Psoas muscle (tissue), 8 donors: ENCODE measurements around the gene RAB40AL. TPM values are rescaled to one million over a fixed set of nuclear protein-coding genes. Genes with fewer than 3 reads are reported as not detected.
A peak's percentile ranks its signal among the peaks of the same experiment; 100 is the strongest.
"Not testable (repeated sequence)": the region's sequence is repeated elsewhere in the genome, so short reads cannot be mapped to it uniquely, and the experiment has no call there.

Experiments
- ATAC-seq, 4 donors: fragments of 200-7000 bp; cut with Tn5 transposase; one replicate each; pipeline ENCODE4 v1.9.1; 2020; ENCODE audit warnings: moderate library complexity in 3 of 4, mild to moderate bottlenecking in 2 of 4
- DNase-seq, 2 donors: peaks; one replicate each; pipeline ENCODE4 v3.0.0-alpha.2; 2020
- H3K27ac ChIP-seq: fragments of 200-600 bp; one replicate; pipeline ENCODE4 v1.8.0; 2022
- H3K27me3 ChIP-seq, 3 donors: fragments of 200-600 bp in 1 of 3; one replicate each; pipeline versions ENCODE4 v1.6.1 to v1.8.0; 2013 to 2022; ENCODE audit warnings: low read length in 2 of 3, mild to moderate bottlenecking in 2 of 3, moderate library complexity in 1 of 3; ENCODE audit not compliant: insufficient read depth in 3 of 3
- H3K36me3 ChIP-seq, 2 donors: fragments of 200-600 bp in 1 of 2; one replicate each; pipeline versions ENCODE4 v1.6.1 to v1.8.0; 2013 to 2022; ENCODE audit warnings: low read depth in 1 of 2, mild to moderate bottlenecking in 1 of 2, moderate library complexity in 1 of 2; ENCODE audit not compliant: insufficient read depth in 1 of 2
- H3K4me1 ChIP-seq: fragments of 200-600 bp; one replicate; pipeline ENCODE4 v1.8.0; 2022
- H3K4me3 ChIP-seq: fragments of 200-600 bp; one replicate; pipeline ENCODE4 v1.8.0; 2022; ENCODE audit warnings: mild to moderate bottlenecking
- H3K9me3 ChIP-seq: fragments of 200-600 bp; one replicate; pipeline ENCODE4 v1.8.0; 2022
- WGBS, 3 donors: extraction: QIAGEN DNeasy Blood & Tissue Kit; methylation state at CpG; one replicate each; pipeline versions ENCODE4 v1.1.6 to v1.1.7; 2013; 5-methylcytosine and 5-hydroxymethylcytosine counted together
- intact Hi-C, 2 donors: fragments of 100-400 bp; cut with DNase I; formaldehyde crosslinking; loops; one replicate each; pipeline versions ENCODE4 v1.11.0 to v1.14.2; 2022
- long read RNA-seq, 2 donors: library from polyadenylated mRNA; unstranded; transcript quantifications; one replicate each; pipeline ENCODE4 v2.0.0, GENCODE V29; 2021
- polyA plus RNA-seq, 3 donors: library from polyadenylated mRNA; stranded (reverse); fragments of 200-250 nt; gene quantifications; one replicate each; pipeline ENCODE4 v1.2.3, GENCODE V29; 2013
- total RNA-seq, 4 donors: library from RNA; stranded (reverse); fragmentation: NEBNext Ultra II Directional in 2 of 4; extraction: Animal tissue kit (Norgen Biotek cat#: 25700) in 2 of 4; gene quantifications; one replicate each; pipeline versions ENCODE4 v1.2.1 to v1.2.4, GENCODE V29; 2021 to 2023
- TF ChIP-seq, protein P1 (sequence below): fragments of 200-600 bp; IDR thresholded peaks from one replicate; pipeline ENCODE4 v1.8.0; 2022; ENCODE audit warnings: antibody characterized with exemption
- donor health status: healthy with polysubstance abuse.
- donor health status: DM: no; HTN: no; CAD: no; lungs with moderate emphysema.
- donor health status: Bipolar disorder and iron deficiency.
- donor health status: healthy.
- donor health status: DM: yes; HTN: yes; CAD: no.
- donor health status: DM: no; HTN: no; CAD: no.
- donor health status: DM: no; HTN: no; CAD: no.
- donor health status: DM: yes; HTN: yes; CAD: no.

RAB40AL gene, protein sequence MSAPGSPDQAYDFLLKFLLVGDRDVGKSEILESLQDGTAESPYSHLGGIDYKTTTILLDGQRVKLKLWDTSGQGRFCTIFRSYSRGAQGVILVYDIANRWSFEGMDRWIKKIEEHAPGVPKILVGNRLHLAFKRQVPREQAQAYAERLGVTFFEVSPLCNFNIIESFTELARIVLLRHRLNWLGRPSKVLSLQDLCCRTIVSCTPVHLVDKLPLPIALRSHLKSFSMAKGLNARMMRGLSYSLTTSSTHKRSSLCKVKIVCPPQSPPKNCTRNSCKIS
- total RNA-seq (not detected), polyA plus RNA-seq (under 1 TPM in 1 of 3 donors, not detected in 2; 0.04 TPM)
- long read RNA-seq, donor 1, result 0 reads
- long read RNA-seq, donor 2, result 0 reads

DNA sequence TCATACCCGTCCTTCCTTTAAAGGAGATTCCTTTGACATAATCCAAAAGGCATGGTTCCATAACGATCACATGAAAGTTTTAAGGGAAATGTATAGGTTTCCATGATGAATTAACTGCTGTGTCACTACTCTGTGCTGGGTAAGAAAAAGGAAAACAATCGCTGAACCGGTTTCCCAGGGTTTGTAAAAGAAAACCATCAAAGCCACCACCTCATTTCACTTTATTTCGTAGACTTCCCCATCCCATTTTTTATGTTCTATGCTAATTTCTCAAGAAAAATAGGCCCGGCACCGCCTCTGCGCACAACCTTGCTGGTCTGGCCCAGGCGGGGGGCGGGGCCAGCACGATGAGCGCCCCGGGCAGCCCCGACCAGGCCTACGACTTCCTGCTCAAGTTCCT is at the start of gene RAB40AL:
Gene RAB40AL, plus strand, starts transcription at position 301 of the 400 bp plus-strand sequence. Its CDS starts 47 bp downstream, at position 348.
- H3K4me3 ChIP-seq, intact Hi-C loops, H3K4me1 ChIP-seq, H3K27me3 ChIP-seq, ATAC-seq, H3K27ac ChIP-seq, H3K9me3 ChIP-seq, H3K36me3 ChIP-seq, DNase-seq: not testable (repeated sequence)
- WGBS, 3 donors, result 70 to 95% (median 94%) methylated on average over 14 to 15 of the region's 15 CpGs

DNA sequence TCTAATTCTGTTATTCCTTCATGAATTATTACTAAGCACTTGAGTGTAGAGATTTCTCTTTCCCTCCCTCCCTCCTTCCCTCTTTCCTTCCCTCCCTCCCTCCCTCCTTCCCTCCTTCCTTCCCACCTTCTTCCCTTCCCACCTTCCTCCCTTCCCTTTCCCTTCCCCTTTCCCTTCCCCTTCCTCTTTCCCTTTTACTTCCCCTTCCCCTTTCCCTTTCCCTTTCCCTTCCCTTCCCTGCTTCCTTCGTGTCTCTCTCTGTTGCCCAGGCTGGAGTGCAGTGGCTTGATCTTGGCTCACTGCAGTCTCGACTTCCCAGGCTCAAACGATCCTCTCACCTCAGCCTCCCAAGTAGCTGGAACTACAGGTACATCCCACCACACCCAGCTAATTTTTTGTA is 49.4 kb upstream of the RAB40AL start:
- DNase-seq (no peak), ATAC-seq (no peak)
- Histone ChIP-seq H3K9me3 (no peaks in the 10 kb centered on the region), H3K4me1 (no peaks in the 10 kb centered on the region), H3K27ac (no peak overlapping the region), H3K36me3 (peaks cover 0 to 4% of the 10 kb centered on the region in 2 donors), H3K4me3 (no peak overlapping the region), H3K27me3 (peaks cover 0 to 8% (median 0%) of the 10 kb centered on the region in 3 donors)
- intact Hi-C loops, result no loop called here
- TF ChIP-seq, protein P1, sequence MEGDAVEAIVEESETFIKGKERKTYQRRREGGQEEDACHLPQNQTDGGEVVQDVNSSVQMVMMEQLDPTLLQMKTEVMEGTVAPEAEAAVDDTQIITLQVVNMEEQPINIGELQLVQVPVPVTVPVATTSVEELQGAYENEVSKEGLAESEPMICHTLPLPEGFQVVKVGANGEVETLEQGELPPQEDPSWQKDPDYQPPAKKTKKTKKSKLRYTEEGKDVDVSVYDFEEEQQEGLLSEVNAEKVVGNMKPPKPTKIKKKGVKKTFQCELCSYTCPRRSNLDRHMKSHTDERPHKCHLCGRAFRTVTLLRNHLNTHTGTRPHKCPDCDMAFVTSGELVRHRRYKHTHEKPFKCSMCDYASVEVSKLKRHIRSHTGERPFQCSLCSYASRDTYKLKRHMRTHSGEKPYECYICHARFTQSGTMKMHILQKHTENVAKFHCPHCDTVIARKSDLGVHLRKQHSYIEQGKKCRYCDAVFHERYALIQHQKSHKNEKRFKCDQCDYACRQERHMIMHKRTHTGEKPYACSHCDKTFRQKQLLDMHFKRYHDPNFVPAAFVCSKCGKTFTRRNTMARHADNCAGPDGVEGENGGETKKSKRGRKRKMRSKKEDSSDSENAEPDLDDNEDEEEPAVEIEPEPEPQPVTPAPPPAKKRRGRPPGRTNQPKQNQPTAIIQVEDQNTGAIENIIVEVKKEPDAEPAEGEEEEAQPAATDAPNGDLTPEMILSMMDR, result no peak
- WGBS, 3 donors, result 61 to 95% (median 91%) methylated on average over 3 of the region's 3 CpGs

DNA sequence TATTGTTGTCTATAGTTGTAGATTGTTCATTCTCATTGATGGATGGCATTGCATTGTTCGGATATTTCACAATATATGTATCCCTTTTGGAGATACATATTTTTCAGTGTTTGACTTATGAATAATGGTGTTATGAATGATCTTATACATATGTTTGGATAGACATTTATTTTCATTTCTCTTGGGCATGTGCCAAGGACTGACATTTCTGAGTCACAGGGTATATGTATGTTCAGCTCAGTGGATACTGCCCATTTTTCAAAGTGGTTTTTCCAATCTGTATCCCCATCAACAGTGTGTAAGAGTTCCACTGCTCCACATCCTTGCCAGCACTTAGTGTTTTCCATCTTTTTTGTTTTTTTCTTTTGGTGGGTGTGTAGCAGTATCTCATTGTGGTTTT is 45.0 kb upstream of the RAB40AL start:
- WGBS, 3 donors, result 75 to 100% (median 94%) methylated on average over 1 of the region's 1 CpG
- H3K27ac ChIP-seq, result no peak overlapping the region
- TF ChIP-seq, protein P1, result no peak
- H3K9me3 ChIP-seq, result no peaks in the 10 kb centered on the region
- intact Hi-C loops, result no loop called here
- H3K36me3 ChIP-seq, result peaks cover 0 to 4% of the 10 kb centered on the region in 2 donors
- DNase-seq, result no peak
- H3K4me3 ChIP-seq, result no peak overlapping the region
- no peaks in the 10 kb centered on the region for H3K4me1 ChIP-seq
- no peak for ATAC-seq
- peaks cover 0 to 8% (median 0%) of the 10 kb centered on the region in 3 donors for H3K27me3 ChIP-seq

DNA sequence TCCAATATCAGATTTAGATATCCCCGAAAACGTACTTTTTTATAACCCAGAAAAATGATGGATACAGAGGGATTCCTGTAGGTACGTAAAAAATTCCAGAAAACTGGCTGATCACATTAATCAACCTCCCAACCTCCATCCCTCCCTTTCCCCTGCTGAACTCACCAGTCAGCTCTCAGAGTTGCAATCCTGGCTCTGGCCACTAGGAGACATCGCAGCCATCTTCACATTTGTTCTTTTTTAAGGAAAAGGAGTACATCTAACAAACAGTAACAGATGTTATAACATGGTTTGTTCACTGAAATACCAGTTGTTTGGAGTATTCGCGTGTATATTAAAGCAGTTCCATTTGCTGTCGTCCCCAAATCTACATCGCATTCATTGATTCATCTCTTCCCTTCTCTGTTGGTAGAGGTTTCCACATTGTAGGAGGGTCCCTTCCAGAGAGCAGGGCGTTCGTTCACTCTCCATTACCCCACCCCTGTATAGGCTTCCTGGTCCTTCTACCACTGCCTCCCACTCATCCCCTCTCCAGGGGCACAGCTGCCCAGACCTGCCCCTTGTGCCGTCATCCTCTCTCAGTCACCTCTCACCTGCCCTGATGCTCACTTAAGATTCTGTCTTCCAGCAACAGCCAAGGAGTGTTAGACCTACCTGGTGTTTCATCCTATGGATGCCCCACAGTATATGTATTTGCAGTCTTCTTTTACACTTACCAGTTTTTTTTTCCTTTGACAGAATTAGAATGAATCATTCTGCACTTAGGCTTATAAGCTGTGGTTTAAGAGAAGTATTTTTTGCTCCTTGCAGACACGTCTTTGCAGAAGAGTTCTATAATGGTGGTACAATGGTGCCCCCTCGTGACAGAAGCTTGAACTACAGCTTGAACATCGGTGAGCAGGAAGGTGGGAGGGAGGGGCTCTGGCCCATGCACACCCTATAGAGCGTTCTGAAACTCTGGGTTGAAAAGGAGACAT is 36.8 kb upstream of the RAB40AL start:
- TF ChIP-seq, protein P1, result peak; percentile 65
- Histone ChIP-seq H3K4me1 (no peaks in the 10 kb centered on the region), H3K36me3 (peaks cover 0 to 4% of the 10 kb centered on the region in 2 donors), H3K27me3 (peaks cover 0 to 2% (median 0%) of the 10 kb centered on the region in 3 donors), H3K27ac (no peak overlapping the region), H3K4me3 (no peak overlapping the region), H3K9me3 (no peaks in the 10 kb centered on the region)
- 28 to 47% (median 34%) methylated on average over 15 of the region's 15 CpGs for WGBS, 3 donors
- DNase-seq (peak in 1 of 2 donors; percentile 41), ATAC-seq (peak in 2 of 4 donors; percentile 59 to 73)
- intact Hi-C loops, result no loop called here

DNA sequence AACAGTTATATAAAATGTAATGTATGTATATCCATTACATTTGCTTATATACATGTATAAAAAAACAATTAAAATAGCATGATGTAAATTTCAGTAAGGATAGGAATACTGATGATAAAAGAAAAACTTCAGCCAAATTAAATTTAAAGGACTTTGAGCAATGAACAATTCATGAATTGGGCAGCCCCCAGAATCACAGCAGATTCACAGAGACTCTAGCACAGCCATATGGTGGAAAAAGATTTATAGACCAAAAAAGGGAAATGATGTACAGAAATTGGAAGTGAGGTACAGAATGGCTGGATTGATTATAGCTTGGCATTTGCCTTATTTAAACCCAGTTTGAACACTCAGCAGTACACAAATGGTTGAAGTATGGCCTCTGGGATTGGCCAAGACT is 34.7 kb upstream of the RAB40AL start:
- Histone ChIP-seq H3K27ac (no peak overlapping the region), H3K27me3 (peaks cover 0 to 2% (median 0%) of the 10 kb centered on the region in 3 donors), H3K36me3 (peaks cover 0 to 4% of the 10 kb centered on the region in 2 donors), H3K4me1 (no peaks in the 10 kb centered on the region), H3K9me3 (no peaks in the 10 kb centered on the region), H3K4me3 (no peak overlapping the region)
- ATAC-seq, result no peak
- TF ChIP-seq, protein P1, result no peak
- no peak for DNase-seq
- intact Hi-C loops, result no loop called here
